ENCODE data around the gene ARL14EP.

The ARL14EP gene

GRCh38 chr11:30312243-30312642, 10.7 kb upstream of the ARL14EP start:
- no peak for FAIRE-seq
- no peak for DNase-seq (ENCODE audit: insufficient read length, low spot score)
- no peak for TF ChIP-seq CTCF (IDR thresholded peaks at IDR 0.05; ENCODE audit: insufficient read depth, missing control alignments)

GRCh38 chr11:30313580-30313979, 9.3 kb upstream of the ARL14EP start:
- TF ChIP-seq CTCF (IDR thresholded peaks at IDR 0.05; ENCODE audit: insufficient read depth, missing control alignments): no peak
- DNase-seq (ENCODE audit: insufficient read length, low spot score): no peak
- no peak for FAIRE-seq

- no peak for DNase-seq (ENCODE audit: insufficient read length, low spot score)
- peak; percentile 46 for TF ChIP-seq CTCF (IDR thresholded peaks at IDR 0.05; ENCODE audit: insufficient read depth, missing control alignments)
- FAIRE-seq: no peak
Measured at GRCh38 chr11:30314625-30315024, 8.3 kb upstream of the ARL14EP start.

GRCh38 chr11:30316237-30316636, 6.7 kb upstream of the ARL14EP start:
- no peak for FAIRE-seq

GRCh38 chr11:30317030-30317429, 5.9 kb upstream of the ARL14EP start:
- no peak for DNase-seq (ENCODE audit: insufficient read length, low spot score)
- no peak for TF ChIP-seq CTCF (IDR thresholded peaks at IDR 0.05; ENCODE audit: insufficient read depth, missing control alignments)
- FAIRE-seq: no peak

More at GRCh38 chr11:30316237-30316636, 6.7 kb upstream of the ARL14EP start:
- no peak for DNase-seq (ENCODE audit: insufficient read length, low spot score)
- no peak for TF ChIP-seq CTCF (IDR thresholded peaks at IDR 0.05; ENCODE audit: insufficient read depth, missing control alignments)

- no peak for DNase-seq (ENCODE audit: insufficient read length, low spot score)
- no peak for TF ChIP-seq CTCF (IDR thresholded peaks at IDR 0.05; ENCODE audit: insufficient read depth, missing control alignments)
- FAIRE-seq: no peak
Measured at GRCh38 chr11:30321321-30321720, 1.6 kb upstream of the ARL14EP start.

GRCh38 chr11:30322191-30322590, 713 bp upstream of the ARL14EP start:
- FAIRE-seq (no peak), DNase-seq (ENCODE audit: insufficient read length, low spot score) (no peak)
- no peak for TF ChIP-seq CTCF (IDR thresholded peaks at IDR 0.05; ENCODE audit: insufficient read depth, missing control alignments)

All from D721Med (cell line).